K562 treated with DMSO at 1 percent for 24 hours (cell line): ENCODE data around the gene HENMT1. TPM values are rescaled to one million over a fixed set of nuclear protein-coding genes. Genes with fewer than 3 reads are reported as not detected.

Experiments
- total RNA-seq: library from RNA; unstranded; fragments of 300-600 nt; gene quantifications from 2 replicates; pipeline ENCODE4 v1.2.3, GENCODE V29; 2022; ENCODE audit warnings: low read depth; ENCODE audit not compliant: insufficient read depth

HENMT1 gene
- total RNA-seq, result not detected in 2 replicates

GRCh38 chr1:108661030-108661609 lies at the start of gene HENMT1:
Gene HENMT1 (minus strand): TSS chr1:108661093. CDS start chr1:108659884, 1,209 bp downstream.

GRCh38 chr1:108691942-108692723 lies 31.2 kb upstream of the HENMT1 start, which contains the start of gene PRPF38B:
Gene PRPF38B (plus strand): TSS chr1:108692310. CDS start chr1:108692592, 282 bp downstream.

Other genes starting within 250 kb of the HENMT1 start
- 7.0 and 7.8 TPM in 2 replicates for gene NBPF6, start 210.8 kb downstream of the HENMT1 start, total RNA-seq
- gene EEIG2, start 101.0 kb downstream of the HENMT1 start, total RNA-seq, result 8.5 and 10.4 TPM in 2 replicates
- 24.4 and 25.8 TPM in 2 replicates for gene PRPF38B, start 31.2 kb upstream of the HENMT1 start, total RNA-seq
- not detected in 2 replicates for gene FNDC7, start 51.8 kb upstream of the HENMT1 start, total RNA-seq
- gene STXBP3, start 85.6 kb upstream of the HENMT1 start, total RNA-seq, result 30.3 and 37.6 TPM in 2 replicates
- not detected in 2 replicates for gene AKNAD1, start 196.0 kb upstream of the HENMT1 start, total RNA-seq
- gene GPSM2, start 215.9 kb upstream of the HENMT1 start, total RNA-seq, result 21.4 and 29.7 TPM in 2 replicates